ENCODE data around the gene NR4A3.

- TF ChIP-seq CTCF (IDR thresholded peaks at IDR 0.05; ENCODE audit: borderline replicate concordance, extremely low read depth, low read length, poor library complexity, severe bottlenecking): no peak
- TF ChIP-seq EZH2 (IDR thresholded peaks at IDR 0.05; ENCODE audit: borderline replicate concordance, low read depth, low read length, severe bottlenecking): no peak
These were observed 13.9 kb downstream of the NR4A3 start for GRCh38 chr9:99835581-99835980.

Data from DND-41 (cell line).